HK-2 (cell line): Measurements from ENCODE around the gene THADA.

ENCODE experiments used
- DNase-seq: peaks from one replicate; pipeline ENCODE4 v3.0.0-alpha.2; 2018; ENCODE audit not compliant: unreplicated experiment

THADA gene

DNA sequence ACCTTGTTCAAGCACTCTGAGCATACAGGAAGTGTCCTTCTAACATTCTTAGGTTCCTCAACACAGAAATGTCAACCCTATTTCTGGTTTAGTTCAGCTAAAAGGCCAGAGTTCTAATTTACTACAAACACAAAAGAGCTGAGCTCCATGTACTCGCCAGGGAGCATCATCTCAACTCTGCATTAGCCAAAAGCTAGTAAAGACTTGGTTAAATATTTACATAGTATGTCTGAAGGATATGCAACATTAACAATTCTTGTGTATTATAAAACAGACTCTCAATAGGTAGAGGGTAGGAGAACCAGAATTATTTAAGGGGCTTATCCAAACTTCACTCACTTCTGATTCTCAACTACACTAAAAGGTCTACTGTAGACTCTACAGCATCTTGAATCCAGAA, 154.6 kb downstream of the THADA start:
- no peak for DNase-seq

DNA sequence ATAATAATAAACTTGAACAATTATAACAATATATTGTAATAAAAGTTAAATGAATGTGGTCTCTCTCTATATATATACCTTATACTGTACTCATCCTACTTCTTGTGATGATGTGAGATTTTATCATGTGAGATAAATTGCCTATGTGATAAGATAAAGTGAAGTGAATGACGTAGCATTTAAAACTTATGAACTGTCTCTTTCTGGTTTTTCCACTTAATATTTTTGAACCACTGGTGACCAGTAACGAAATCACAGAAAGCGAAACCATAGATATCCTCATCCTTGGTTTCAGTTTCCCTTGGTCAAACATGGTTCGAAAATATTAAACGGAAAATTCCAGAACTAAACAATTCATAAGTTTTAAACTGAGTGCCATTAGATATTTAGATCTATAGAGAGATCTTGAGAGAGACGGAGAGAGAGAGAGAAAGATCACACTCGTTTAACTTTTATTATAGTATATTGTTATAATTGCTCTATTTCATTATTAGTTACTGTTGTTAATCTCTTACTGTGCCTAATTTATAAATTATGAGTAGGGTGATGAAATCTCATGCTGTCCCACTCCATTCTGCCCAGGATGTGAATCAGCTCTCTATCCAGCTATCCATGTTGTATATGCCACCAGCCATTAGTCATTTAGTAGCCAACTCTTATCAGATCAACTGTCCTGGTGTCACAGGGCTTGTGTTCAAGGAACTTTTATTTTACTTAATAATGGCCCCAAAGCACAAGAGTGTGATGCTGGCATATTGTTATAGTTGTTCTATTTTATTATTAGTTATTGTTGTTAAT, 156.8 kb downstream of the THADA start:
- no peak for DNase-seq

DNA sequence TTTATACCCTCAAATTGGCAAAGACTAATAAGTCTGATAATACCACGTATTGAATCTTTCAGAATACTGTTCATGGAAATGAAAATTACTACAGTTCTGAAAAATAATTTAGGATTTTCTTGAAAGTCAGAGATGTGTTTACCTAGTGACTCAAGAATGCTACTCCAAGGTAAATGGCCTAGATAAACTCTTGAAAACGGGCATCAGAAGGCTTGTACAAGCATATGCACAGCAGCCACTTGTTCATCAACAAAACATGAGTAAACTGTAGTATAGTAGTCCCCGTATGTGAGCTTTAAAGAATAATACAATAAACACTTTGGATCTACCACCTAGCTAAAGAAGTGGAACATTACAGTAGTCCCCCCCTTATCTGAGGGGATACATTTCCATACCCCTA, 157.5 kb downstream of the THADA start:
- no peak for DNase-seq

DNA sequence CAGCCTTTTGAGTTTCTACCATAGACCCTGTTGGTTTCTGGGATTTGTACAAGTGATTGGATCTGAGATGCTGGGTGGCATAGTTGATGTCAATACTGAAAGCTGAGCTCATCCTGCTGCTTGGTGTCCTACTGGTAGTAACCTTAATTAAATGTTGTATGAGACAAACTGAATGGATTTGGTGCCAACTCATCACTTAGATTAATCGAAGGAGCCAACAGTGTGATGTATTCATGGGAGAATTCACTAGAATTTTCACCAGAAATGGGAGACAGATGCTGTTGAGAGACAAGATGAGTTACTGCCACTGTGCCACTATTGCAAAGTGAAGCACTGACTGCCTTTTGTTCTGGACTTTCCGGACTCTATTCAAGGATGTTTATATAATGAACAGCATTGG, 158.5 kb downstream of the THADA start:
- DNase-seq = no peak

DNA sequence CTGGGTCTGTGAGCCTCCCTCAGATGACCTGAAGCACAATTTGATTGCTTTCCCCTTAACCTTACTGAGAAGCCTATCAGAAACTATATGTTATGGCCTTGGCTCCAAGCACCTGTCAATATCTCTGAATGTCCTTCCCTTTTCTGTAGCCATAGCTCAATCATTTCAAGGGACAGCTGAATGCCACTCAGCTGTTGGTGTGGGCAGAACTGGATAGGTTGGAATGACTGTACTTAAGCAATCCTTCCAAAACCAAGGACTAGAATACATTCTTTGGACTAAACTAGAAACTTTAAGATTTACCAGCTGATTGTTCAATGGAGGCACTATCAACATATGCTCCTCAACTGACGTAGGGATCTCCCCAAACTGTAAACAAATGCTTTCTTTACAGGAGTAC, 159.4 kb downstream of the THADA start:
- no peak for DNase-seq

DNA sequence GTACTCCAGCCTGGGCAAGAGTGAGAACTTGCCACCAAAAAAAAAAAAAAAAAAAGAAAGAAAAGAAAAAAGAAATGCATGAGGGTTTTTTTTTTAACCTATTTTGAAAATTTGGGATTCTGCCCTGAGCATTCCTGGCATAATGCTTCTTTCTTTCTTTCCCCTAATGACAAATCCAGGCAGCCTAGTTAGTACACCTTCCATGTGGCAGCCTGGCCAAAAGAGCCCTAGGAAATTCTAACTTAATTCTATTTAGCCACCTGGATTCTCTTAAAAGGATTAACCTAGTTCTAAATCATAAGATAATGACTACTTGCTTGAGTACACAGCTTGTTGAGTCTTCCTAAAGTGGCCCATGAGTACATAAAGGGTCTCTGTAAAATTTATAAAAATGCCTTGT, 160.1 kb downstream of the THADA start:
- no peak for DNase-seq

DNA sequence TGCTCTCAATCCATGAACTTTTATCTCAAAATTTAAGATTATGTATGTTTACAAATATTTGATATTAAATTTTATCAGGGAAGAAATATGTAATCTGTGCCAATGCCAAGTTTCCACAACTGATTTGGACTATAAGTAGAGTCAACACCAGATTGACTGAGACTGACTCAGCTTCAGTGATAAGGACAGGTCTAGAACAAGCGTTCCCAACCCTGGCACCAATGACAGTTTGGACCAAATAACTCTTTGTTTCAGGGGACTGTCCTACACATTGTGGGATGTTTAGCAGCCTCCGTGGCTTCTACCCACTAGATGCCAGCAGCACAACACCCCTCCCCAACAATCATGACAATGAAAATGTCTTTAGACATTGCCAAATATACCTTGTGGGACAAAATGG, 165.3 kb downstream of the THADA start:
- DNase-seq = no peak

DNA sequence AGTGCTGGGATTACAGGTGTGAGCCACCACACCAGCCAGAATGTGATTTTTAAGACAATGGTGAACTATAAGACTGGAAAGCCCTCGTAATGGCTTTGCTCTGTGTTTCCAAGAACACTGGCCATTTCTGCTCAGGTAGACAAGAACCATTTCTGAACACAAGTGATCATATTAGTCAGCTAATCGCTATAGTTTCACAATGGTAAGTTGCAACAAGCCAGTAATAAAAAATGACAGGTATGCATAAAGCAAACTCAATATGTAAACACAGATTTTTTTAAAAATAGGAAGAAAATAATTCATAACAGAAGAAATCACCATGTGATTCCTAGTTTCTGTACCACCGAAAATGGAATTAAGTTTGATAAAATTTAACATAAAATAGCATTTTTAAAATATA, 166.5 kb downstream of the THADA start:
- DNase-seq = no peak

DNA sequence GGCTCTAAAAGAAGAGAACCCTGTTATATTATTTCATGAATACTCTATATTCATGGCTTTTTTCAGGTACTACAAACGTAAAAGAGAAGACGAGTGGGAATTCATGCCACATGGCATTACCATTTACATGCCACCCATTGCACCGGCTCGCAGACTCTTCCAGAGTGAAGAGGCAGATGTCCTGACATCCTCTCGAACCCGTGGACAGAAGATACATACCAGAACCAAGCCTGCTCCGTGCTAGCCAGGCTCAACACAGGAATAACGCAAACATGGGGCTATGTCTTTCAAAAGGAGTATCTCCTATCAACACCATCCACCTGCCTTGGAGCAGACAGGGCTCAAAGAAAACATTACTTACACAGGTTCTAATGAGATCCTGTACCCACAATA, 168.8 kb downstream of the THADA start:
- DNase-seq = no peak

DNA sequence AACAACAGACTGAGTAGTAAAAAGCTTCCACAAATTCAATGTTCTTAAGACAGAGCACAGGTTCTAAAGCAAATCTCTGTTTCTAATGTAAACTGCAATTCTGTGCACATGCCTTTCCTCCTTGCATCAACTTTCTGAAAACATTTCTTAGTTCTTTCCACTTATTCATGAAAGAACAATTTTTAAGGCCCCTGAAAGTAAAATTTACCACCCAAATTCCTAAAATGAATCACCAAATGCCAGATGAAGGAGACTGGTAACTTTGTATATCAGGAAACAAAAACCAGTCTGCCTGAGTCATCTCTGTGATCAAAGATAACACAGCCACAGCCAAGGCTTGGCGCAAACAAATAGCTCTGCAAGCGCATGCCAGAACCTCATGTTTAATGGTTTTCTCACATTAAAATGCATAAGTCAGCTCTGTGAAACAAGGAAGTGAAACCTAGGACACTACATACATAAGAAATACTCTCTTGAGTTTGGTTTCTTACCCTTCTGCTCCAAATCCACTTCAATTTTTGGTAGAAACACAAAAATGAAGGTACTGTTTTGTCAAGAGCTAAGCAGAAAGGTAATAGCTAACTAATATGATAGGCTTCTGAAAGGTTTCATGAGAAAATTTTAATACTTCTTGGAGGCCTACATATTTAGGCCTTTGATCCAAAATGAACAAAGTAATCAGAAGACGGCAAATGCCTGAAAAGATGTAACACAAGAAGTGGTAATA, 169.4 kb downstream of the THADA start:
- DNase-seq = peak; percentile 20

DNA sequence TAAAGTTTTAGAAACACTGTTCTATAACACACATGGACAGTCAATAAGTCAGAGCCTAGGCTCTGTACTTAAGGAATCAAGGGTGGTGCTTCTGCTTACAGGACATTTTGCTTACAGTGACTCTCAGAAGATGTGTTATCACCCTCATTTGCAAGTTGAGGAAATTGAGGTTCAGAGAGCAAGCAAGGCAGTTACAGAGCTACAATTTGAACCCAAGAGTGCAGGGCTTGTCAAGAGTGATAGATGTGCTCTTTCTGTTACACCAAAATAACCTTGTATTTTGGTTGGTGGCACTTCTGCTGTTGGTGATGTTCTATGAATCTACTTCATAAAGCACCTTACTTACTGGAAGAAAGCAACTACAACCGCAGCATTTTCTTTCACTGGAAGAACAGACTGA, 170.2 kb downstream of the THADA start:
- no peak for DNase-seq

DNA sequence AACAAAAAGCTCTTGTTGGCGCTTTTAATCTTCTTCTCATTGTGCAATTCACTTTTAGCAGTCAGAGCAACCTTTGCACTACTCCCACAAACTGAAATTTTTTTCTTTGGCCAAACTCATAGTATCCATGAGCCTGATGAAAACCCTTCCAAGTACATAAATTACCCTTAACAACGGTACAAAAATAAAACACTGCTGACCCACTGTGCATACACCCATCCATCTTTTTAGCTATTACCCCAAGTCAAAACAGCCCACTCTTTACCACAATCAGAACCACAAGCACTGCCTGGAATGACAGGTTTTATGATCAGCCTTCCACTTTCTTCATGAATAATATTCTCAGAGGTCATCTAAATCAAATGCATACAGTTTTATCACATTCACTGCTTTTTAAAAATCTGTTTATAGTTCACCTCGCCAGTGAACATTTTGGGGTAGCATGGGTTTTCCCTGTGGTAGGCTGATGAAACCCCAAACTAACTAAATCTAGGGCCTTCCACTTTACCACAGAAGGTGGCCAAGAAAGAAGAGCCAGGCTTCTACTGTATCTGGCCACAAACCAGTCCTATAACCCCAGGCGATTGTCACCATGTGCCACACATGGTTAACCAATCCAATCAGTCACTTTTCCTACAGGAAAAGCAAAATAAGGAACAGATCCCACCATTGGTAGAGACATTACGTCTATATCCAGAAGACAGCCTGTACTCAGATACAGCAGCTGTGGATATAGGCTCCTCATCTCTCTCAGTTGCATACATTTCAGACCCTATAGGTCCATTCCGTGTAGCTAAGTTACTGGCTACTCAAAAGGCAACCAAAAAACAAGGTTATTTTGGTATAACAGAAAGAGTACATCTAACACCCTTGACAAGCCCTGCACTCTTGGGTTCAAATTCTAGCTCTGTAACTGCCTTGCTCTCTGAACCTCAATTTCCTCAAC, 171.3 kb downstream of the THADA start:
- DNase-seq = no peak

DNA sequence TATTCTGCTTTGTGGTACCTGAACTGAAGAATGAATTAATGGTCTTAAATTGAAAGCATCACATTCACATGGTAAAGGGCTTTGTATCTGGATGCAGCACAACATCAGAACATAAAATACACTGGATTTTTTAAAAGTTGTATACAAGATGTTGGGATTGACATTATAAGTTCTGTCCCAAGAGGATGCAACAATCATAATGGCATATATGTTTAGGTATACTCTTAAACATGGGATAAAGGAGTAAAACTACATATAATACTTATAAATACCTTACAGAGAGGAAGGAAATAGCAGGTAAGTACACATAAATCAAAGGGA, 171.9 kb downstream of the THADA start:
- DNase-seq = no peak

DNA sequence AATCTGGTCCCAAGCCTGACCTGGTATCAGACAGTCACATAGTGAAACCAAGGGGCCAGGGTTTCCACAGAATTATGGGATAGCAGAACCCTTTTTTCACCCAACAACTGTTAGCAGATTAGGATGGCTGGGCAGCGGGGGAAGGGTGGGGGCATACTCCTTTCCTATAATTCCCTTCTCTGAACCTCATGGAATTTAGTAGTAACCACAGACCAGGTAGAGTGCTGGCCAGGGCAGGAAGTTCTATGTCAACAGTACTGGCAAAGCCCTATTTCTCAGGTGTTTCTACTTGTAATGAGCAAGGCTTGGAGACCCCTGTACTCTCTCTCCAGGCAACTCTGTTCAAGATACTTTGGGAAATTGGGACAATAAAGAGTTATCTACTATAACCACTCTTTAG, 174.6 kb downstream of the THADA start:
- DNase-seq = no peak

DNA sequence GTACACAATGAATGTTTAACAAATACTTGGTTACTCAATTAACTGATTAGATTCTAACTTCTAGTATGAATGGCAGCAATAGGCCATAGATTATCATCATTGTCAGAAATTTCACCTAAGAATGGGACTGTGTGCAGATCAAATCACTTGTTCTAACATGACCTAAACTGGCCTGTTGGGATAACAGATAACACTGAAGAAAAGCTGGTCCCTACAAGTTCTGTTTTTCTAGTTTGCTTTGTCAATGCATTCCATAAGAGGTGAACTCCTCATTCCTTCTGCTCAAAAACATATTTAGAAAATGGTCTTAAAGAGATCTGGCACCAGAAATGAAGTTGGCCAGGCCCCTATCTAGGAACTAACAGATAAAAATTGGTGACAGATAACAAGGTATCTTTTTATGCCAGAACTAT, 175.4 kb downstream of the THADA start:
- no peak for DNase-seq

DNA sequence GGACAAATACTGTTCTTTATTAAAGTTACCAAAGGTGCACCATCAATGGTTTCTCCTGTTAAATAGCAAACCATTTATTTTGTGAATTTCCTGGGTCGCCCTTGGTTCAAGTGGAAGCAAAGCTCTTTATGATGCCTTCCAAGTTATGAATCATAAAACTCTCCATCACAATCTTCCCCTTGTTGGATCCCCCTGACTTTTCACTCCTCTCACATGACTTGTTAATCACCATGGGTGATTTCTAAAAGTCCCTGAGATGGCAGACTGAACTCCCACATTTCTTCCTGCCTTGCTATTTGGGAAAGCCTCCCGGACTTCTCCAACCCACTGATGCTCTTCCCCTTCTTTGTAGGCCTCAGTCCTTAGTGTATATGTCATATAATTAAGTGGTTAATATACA, 176.0 kb downstream of the THADA start:
- no peak for DNase-seq

DNA sequence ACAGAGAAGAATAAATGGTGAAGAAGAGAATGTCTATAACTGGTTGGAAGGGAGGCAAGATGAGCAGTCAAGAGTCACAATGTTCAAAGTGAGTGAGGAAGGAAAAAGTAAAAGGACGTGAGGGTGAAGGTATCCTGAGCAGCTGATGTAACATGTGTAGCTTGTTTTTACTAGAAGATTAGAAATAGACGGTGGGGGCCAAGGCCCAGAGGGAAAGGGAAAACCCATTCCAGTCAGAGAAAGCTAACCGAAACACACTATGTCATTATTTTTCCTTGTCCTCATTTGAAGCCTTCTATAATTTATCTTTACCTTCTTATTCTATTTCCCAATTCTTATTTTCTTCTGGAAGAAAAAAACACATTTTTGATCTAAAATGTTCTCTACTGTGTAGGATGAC, 176.6 kb downstream of the THADA start:
- DNase-seq = no peak

DNA sequence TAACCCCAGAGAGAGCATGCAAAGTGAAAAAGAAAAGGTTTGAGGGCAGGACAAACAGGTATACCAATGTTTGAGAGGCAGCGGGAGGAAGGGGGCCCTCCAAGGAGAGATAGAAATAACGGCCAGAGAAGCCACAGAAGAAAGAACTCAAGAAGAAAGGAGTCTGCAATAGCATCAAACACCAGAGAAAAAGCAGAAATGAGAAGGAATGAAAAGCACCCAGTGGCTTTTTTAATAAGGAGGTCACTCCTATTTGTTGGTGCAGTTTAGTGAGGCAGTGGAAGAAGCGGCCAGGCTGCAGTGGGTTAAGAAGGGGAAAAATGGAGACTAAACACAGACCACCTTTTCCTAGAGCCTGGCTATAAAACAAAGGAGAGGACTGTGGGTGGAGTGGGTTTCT, 177.2 kb downstream of the THADA start:
- no peak for DNase-seq

DNA sequence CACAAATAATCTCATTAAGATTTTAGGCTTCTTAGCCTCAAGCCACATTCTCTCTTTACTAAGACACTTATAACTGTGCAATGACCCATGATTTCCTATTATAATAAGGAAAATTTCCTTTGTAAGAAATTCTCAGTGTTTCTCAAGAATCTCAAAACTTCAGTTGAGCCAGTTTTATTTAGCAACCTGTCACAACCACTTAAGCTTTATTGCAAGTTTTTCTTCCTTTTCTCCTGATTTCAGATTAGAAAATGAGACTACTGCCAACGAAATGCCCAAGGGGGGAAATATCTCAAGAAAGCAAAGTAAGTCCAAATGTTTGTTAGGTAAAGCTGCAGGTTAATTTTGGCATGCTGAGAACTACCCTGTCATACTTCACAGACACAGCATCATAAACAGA, 178.5 kb downstream of the THADA start:
- no peak for DNase-seq

DNA sequence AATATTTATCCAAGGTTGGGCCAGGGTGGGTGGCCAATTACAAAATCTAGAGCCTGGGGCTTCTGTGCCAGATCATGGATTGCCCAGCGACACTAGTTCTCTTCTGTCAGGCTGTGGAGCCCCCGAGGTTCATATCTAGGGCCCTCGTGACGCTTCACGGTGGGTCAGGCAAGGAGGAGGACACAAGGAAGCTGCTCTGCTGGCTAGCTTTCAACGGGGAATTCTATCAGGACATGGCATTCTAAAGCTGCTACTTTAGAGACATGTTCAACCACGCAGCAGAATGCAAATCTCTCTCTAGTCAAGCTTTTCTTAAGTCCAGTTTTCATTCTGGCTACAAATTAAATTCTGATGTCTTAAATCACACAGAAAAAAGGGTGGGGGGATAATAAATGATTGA, 180.2 kb downstream of the THADA start:
- DNase-seq = no peak

DNA sequence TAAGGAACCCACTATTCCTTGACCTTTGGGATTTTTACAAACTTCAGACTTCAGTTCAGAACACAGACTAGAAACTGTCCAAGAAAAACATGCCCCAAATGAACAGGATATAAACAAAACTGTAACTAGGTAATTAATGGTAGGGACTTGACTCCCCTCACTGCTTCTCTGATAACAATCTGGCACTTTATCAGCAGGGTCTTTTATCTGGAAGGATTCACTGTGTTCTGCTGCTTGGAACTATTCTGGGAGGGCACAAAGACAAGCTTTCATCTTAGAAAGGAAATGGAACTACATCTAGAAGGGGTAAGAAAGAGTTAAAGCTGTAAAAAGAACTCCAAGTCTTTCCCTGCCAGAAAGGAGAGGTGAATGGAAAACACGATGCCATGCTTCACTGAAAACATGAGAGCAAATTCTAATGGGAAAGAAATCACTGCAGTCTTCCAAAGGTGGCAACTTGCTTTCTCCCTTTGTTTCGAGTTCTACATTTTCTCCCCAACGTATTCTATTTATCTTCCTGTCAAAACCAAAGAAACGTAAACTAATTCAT, 181.2 kb downstream of the THADA start:
- DNase-seq = no peak

DNA sequence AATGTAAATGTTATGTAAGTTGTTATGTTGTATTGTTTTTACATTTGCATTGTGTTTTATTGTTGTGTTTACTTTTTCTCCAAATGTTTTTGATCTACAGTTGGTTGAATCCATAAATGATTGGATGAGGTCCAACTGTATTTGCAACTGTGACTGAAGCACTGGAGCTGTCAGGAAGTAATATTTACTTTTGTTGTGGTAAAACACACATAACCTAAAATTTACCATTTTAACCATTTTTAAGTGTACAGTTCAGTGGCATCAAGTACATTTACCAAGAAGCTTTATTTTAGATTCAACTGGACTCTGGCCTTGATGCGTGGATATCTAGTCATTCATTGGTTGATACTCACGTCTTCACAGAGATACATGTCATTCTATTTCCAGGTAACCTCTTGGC, 181.8 kb downstream of the THADA start:
- no peak for DNase-seq
